HCT116 (cell line): ENCODE results near the gene CLIC6. TPM values are rescaled to one million over a fixed set of nuclear protein-coding genes. Genes with fewer than 3 reads are reported as not detected.

ENCODE experiments used
- ATAC-seq: fragments of 200-7000 bp; cut with Tn5 transposase; 2 replicates; pipeline ENCODE4 v1.9.1; 2020; ENCODE audit warnings: mild to moderate bottlenecking, moderate library complexity
- BruUV-seq: library from RNA; stranded (reverse); fragments of 400-500 nt; replicated peaks from 2 replicates; lab custom pipeline; 2021; lab: Mats Ljungman, UMichigan
- CTCF ChIA-PET: fragments of 300-600 bp; sonication (Branson Sonifier 250); formaldehyde crosslinking; loops from one replicate; lab custom pipeline; 2021; ENCODE audit warnings: antibody characterized with exemption; lab: Charles Lee
- POLR2A ChIA-PET: fragments of 300-600, 350-600 bp; sonication (Branson Sonifier 250); formaldehyde crosslinking; loops from one replicate; lab custom pipeline; 2021; ENCODE audit warnings: antibody characterized with exemption; lab: Charles Lee
- RAD21 ChIA-PET, 2 experiments: fragments of 300-600 bp; sonication (Branson Sonifier 250); formaldehyde crosslinking; loops; one replicate each; lab custom pipeline; 2023; ENCODE audit warnings: low total read pairs in 2 of 2; ENCODE audit not compliant: uncharacterized antibody in 2 of 2, unreplicated experiment in 2 of 2, low non-redundant PET in 1 of 2; lab: Charles Lee
- DNase-seq: peaks from one replicate; pipeline ENCODE4 v3.0.0-alpha.2; 2010; ENCODE audit warnings: low read depth, low spot score
- H2AFZ ChIP-seq: fragments of 200-600 bp; shearing (Covaris generic), sonication (generic); 2 replicates; pipeline ENCODE4 v1.6.1; 2017; ENCODE audit warnings: low read depth, mixed run types, mixed read lengths, antibody characterized with exemption, low read length; ENCODE audit not compliant: poor library complexity, severe bottlenecking
- H3K27ac ChIP-seq: 2 replicates; pipeline ENCODE4 v1.5.1; 2012; ENCODE audit warnings: low read depth, low read length
- H3K27me3 ChIP-seq: fragments of 200-600 bp; sonication (generic); 2 replicates; pipeline ENCODE4 v1.6.1; 2016; ENCODE audit warnings: mixed run types, low read length, mixed read lengths; ENCODE audit not compliant: insufficient read depth
- H3K36me3 ChIP-seq, 2 experiments: fragments of 200-500 bp in 1 of 2; fragments of 200-600 bp in 1 of 2; sonication (Bioruptor generic) in 1 of 2; sonication (generic) in 1 of 2; 2 replicates each; pipeline versions ENCODE4 v1.5.1 to v1.6.1; 2014 to 2016; ENCODE audit warnings: low read length in 2 of 2, inconsistent platforms in 1 of 2, mixed read lengths in 1 of 2, mixed run types in 1 of 2; ENCODE audit not compliant: insufficient read depth in 2 of 2, control insufficient read depth in 1 of 2
- H3K4me1 ChIP-seq, 2 experiments: fragments of 200-600 bp in 1 of 2; sonication (generic) in 1 of 2; 2 replicates each; pipeline versions ENCODE4 v1.5.1 to v1.6.1; 2012 to 2017; ENCODE audit warnings: low read length in 2 of 2, inconsistent platforms in 1 of 2, mild to moderate bottlenecking in 1 of 2, mixed read lengths in 1 of 2, mixed run types in 1 of 2, moderate library complexity in 1 of 2; ENCODE audit not compliant: insufficient read depth in 2 of 2, control insufficient read depth in 1 of 2
- H3K4me2 ChIP-seq: fragments of 200-600 bp; sonication (generic); 2 replicates; pipeline ENCODE4 v1.6.1; 2017; ENCODE audit warnings: mixed run types, low read length, mixed read lengths
- H3K4me3 ChIP-seq, 2 experiments: fragments of 200-600 bp in 1 of 2; sonication (generic) in 1 of 2; replicated peaks in 1 of 2; 2 replicates each; pipeline ENCODE4 v1.5.1; 2011 to 2016; ENCODE audit warnings: low read length in 2 of 2, control low read depth in 1 of 2, low read depth in 1 of 2, mild to moderate bottlenecking in 1 of 2, mixed read lengths in 1 of 2, mixed run types in 1 of 2
- H3K79me2 ChIP-seq: fragments of 200-600 bp; sonication (generic); 2 replicates; pipeline ENCODE4 v1.6.1; 2017; ENCODE audit warnings: mild to moderate bottlenecking, mixed run types, low read length, moderate library complexity, mixed read lengths; ENCODE audit not compliant: insufficient read depth
- H3K9ac ChIP-seq: fragments of 200-600 bp; sonication (generic); 2 replicates; pipeline ENCODE4 v1.6.1; 2016; ENCODE audit warnings: low read length, mixed read lengths
- H3K9me2 ChIP-seq: fragments of 200-600 bp; sonication (generic), shearing (Covaris generic); 2 replicates; pipeline ENCODE4 v1.6.1; 2017; ENCODE audit warnings: mixed run types, mild to moderate bottlenecking, moderate library complexity; ENCODE audit not compliant: insufficient read depth
- H3K9me3 ChIP-seq, 2 experiments: fragments of 200-500 bp in 1 of 2; fragments of 200-600 bp in 1 of 2; sonication (Bioruptor generic) in 1 of 2; sonication (generic) in 1 of 2; 2 replicates each; pipeline ENCODE4 v1.6.1; 2014 to 2017; ENCODE audit warnings: low read length in 2 of 2, mixed read lengths in 2 of 2, inconsistent platforms in 1 of 2, low read depth in 1 of 2, mild to moderate bottlenecking in 1 of 2, mixed run types in 1 of 2, moderate library complexity in 1 of 2; ENCODE audit not compliant: control insufficient read depth in 1 of 2, insufficient read depth in 1 of 2
- H4K20me1 ChIP-seq: fragments of 200-600 bp; sonication (generic), shearing (Covaris generic); 2 replicates; pipeline ENCODE4 v1.6.1; 2017; ENCODE audit warnings: mixed run types, mild to moderate bottlenecking, moderate library complexity; ENCODE audit not compliant: insufficient read depth
- ATF3 ChIP-seq: IDR thresholded peaks from 2 replicates; pipeline ENCODE4 v1.6.1; 2012
- CBX3 ChIP-seq: IDR thresholded peaks from 2 replicates; pipeline ENCODE4 v1.6.1; 2012; ENCODE audit warnings: low read depth
- CEBPB ChIP-seq: IDR thresholded peaks from 2 replicates; pipeline ENCODE4 v1.6.1; 2012; ENCODE audit warnings: low read depth
- CTCF ChIP-seq, 3 experiments: fragments of 200-600 bp in 1 of 3; sonication (generic) in 1 of 3; IDR thresholded peaks in 2 of 3; conservative IDR thresholded peaks in 1 of 3; 2 replicates each; pipeline ENCODE4 v1.5.1; 2012 to 2017; ENCODE audit warnings: low read depth in 2 of 3, low read length in 2 of 3, antibody characterized with exemption in 1 of 3, borderline replicate concordance in 1 of 3, control low read depth in 1 of 3, mild to moderate bottlenecking in 1 of 3, mixed read lengths in 1 of 3, mixed run types in 1 of 3, moderate library complexity in 1 of 3; ENCODE audit not compliant: insufficient read depth in 1 of 3
- ELF1 ChIP-seq: IDR thresholded peaks from 2 replicates; pipeline ENCODE4 v1.6.1; 2012; ENCODE audit warnings: low read depth, borderline replicate concordance
- EZH2phosphoT487 ChIP-seq: fragments of 200-600 bp; IDR thresholded peaks from 2 replicates; pipeline ENCODE4 v1.6.1; 2018; ENCODE audit warnings: antibody characterized with exemption, borderline replicate concordance
- FOSL1 ChIP-seq: IDR thresholded peaks from 2 replicates; pipeline ENCODE4 v1.6.1; 2012; ENCODE audit warnings: low read depth
- JUND ChIP-seq: IDR thresholded peaks from 2 replicates; pipeline ENCODE4 v1.6.1; 2012
- MAX ChIP-seq: IDR thresholded peaks from 2 replicates; pipeline ENCODE4 v1.6.1; 2012
- POLR2A ChIP-seq: IDR thresholded peaks from 2 replicates; pipeline ENCODE4 v1.7.0; 2011; ENCODE audit warnings: borderline replicate concordance; ENCODE audit not compliant: insufficient read depth, insufficient read length; ENCODE audit errors: extremely low read depth
- POLR2AphosphoS5 ChIP-seq: IDR thresholded peaks from 2 replicates; pipeline ENCODE4 v1.6.1; 2011; ENCODE audit warnings: mild to moderate bottlenecking, low read depth, low read length, moderate library complexity
- RAD21 ChIP-seq: IDR thresholded peaks from 2 replicates; pipeline ENCODE4 v1.6.1; 2012; ENCODE audit warnings: low read depth, mild to moderate bottlenecking
- SIN3A ChIP-seq: IDR thresholded peaks from 2 replicates; pipeline ENCODE4 v1.6.1; 2012; ENCODE audit warnings: low read depth
- SP1 ChIP-seq: IDR thresholded peaks from 2 replicates; pipeline ENCODE4 v1.6.1; 2012; ENCODE audit warnings: low read depth
- SRF ChIP-seq: IDR thresholded peaks from 2 replicates; pipeline ENCODE4 v1.6.1; 2012; ENCODE audit warnings: low read depth
- TCF7L2 ChIP-seq: IDR thresholded peaks from 2 replicates; pipeline ENCODE4 v1.7.0; 2011; ENCODE audit warnings: borderline replicate concordance, inconsistent platforms; ENCODE audit not compliant: insufficient read depth, insufficient read length; ENCODE audit errors: extremely low read depth
- YY1 ChIP-seq: IDR thresholded peaks from 2 replicates; pipeline ENCODE4 v1.6.1; 2011; ENCODE audit warnings: low read length, low read depth, moderate library complexity, mild to moderate bottlenecking; ENCODE audit not compliant: insufficient replicate concordance; ENCODE audit errors: extremely low read depth
- ZBTB33 ChIP-seq: IDR thresholded peaks from 2 replicates; pipeline ENCODE4 v1.6.1; 2011; ENCODE audit warnings: mild to moderate bottlenecking, low read length, moderate library complexity; ENCODE audit not compliant: insufficient replicate concordance; ENCODE audit errors: extremely low read depth
- ZFX ChIP-seq: fragments of 450-650 bp; IDR thresholded peaks from 2 replicates; pipeline ENCODE4 v1.6.1; 2017
- ZNF274 ChIP-seq: fragments of 200-500 bp; sonication (Bioruptor generic); IDR thresholded peaks from 2 replicates; pipeline ENCODE4 v1.6.1; 2014; ENCODE audit warnings: mild to moderate bottlenecking, low read depth, low read length, inconsistent platforms
- intact Hi-C: fragments of 100-400 bp; cut with micrococcal nuclease; formaldehyde crosslinking; loops from 2 replicates; pipeline ENCODE4 v1.10.0; 2022
- total RNA-seq: library from RNA; stranded (reverse); gene quantifications from one replicate; pipeline ENCODE4 v1.2.1, GENCODE V29; 2021; ENCODE audit not compliant: unreplicated experiment

Gene CLIC6
- total RNA-seq, 1 experiment from 2014 or later, result 0.05 TPM

GRCh38 chr21:34736116-34736874 is 67.5 kb downstream of the CLIC6 start (continued):
- TF ChIP-seq YY1, result no peak
- no peak for TF ChIP-seq POLR2AphosphoS5
- no peak for TF ChIP-seq SRF
- TF ChIP-seq ELF1, result no peak
- no peak for TF ChIP-seq EZH2phosphoT487
- no peak for TF ChIP-seq CBX3

- intact Hi-C loops, result no loop called here
- Histone ChIP-seq H4K20me1 (no peaks in the 10 kb centered on the region), H3K36me3 (no peaks in the 10 kb centered on the region), H3K4me2 (no peak overlapping the region), H3K4me3 (no peak overlapping the region), H3K79me2 (no peaks in the 10 kb centered on the region), H2AFZ (no peak overlapping the region), H3K9ac (no peak overlapping the region), H3K9me2 (no peaks in the 10 kb centered on the region), H3K27me3 (no peaks in the 10 kb centered on the region; the same call in 1 of the 2 replicates), H3K9me3 (no peaks in the 10 kb centered on the region), H3K27ac (no peak overlapping the region)
- BruUV-seq, result no TSS peak
- ChIA-PET RAD21 (no interaction called here), POLR2A (no interaction called here)
- TF ChIP-seq JUND, result no peak
- TF ChIP-seq POLR2A, result no peak
- no peak for TF ChIP-seq SRF
- no peak for TF ChIP-seq POLR2AphosphoS5
- no peak for TF ChIP-seq EZH2phosphoT487
- TF ChIP-seq CTCF (IDR thresholded peaks at IDR 0.05 in 2 of 3, conservative IDR thresholded peaks at IDR 0.05 in 1 of 3; ENCODE audit: borderline replicate concordance in 1 of 3, insufficient read depth in 1 of 3, low read depth in 2 of 3, low read length in 2 of 3), result no peak
- no peak for TF ChIP-seq SIN3A
- TF ChIP-seq ZNF274, result no peak
- TF ChIP-seq FOSL1, result no peak
- TF ChIP-seq ZBTB33, result no peak
- TF ChIP-seq ELF1, result no peak
- no peak for TF ChIP-seq RAD21
- no peak for TF ChIP-seq MAX
- no peak for TF ChIP-seq YY1
- no peak for TF ChIP-seq CEBPB
- TF ChIP-seq ATF3, result no peak
- no peak for TF ChIP-seq ZFX
- TF ChIP-seq SP1, result no peak
- no peak for TF ChIP-seq TCF7L2
- TF ChIP-seq, all 23 proteins: peak for 0
- ATAC-seq, result no peak
- CTCF ChIA-PET, result interaction anchor here (1.1 kb wide), 1 partner anchor 8 kb away, joined by 4 read pairs; no protein-coding TSS in a partner anchor
- no peaks in the 10 kb centered on the region for H3K4me1 ChIP-seq
- DNase-seq, result no peak
Observed at GRCh38 chr21:34737115-34737514, 68.3 kb downstream of the CLIC6 start.
